BJ (cell line): Measurements from ENCODE around the gene FAM200B. TPM values are rescaled to one million over a fixed set of nuclear protein-coding genes. Genes with fewer than 3 reads are reported as not detected.

Source experiments
- CTCF ChIA-PET: fragments of 350-600 bp; formaldehyde crosslinking; extraction: SDS; loops from one replicate; lab custom pipeline; 2021; ENCODE audit warnings: antibody characterized with exemption, inconsistent platforms; lab: Yijun Ruan, JAX
- POLR2A ChIA-PET: fragments of 300-600 bp; sonication (Branson Sonifier 250); formaldehyde crosslinking; extraction: SDS; loops from one replicate; lab custom pipeline; 2021; ENCODE audit warnings: antibody characterized with exemption; lab: Charles Lee
- DNase-seq: peaks from one replicate; pipeline ENCODE4 v3.0.0-alpha.2; 2011; ENCODE audit warnings: low read depth
- H3K27me3 ChIP-seq: 2 replicates; pipeline ENCODE4 v1.6.0; 2011; ENCODE audit warnings: low read length; ENCODE audit not compliant: control insufficient read depth, insufficient read depth
- H3K36me3 ChIP-seq: 2 replicates; pipeline ENCODE4 v1.5.1; 2011; ENCODE audit warnings: low read length; ENCODE audit not compliant: control insufficient read depth, insufficient read depth
- H3K4me3 ChIP-seq: 2 replicates; pipeline ENCODE4 v1.5.1; 2011; ENCODE audit warnings: low read depth, mild to moderate bottlenecking, control low read depth, low read length
- CTCF ChIP-seq: IDR thresholded peaks from 2 replicates; pipeline ENCODE4 v1.5.1; 2011; ENCODE audit warnings: low read depth, mild to moderate bottlenecking, control low read depth, inconsistent platforms, low read length, moderate library complexity; ENCODE audit not compliant: insufficient read depth
- polyA minus RNA-seq: library from RNA; depleted of rRNA, polyadenylated mRNA; stranded (reverse); fragments of >200 nt; gene quantifications from 2 replicates; pipeline ENCODE4 v1.2.3, GENCODE V29; 2011; rRNA and poly(A)+ RNA removed
- polyA plus RNA-seq: library from polyadenylated mRNA; depleted of rRNA; stranded (reverse); fragments of >200 nt; gene quantifications from 2 replicates; pipeline ENCODE4 v1.2.3, GENCODE V29; 2011; rRNA removed

FAM200B gene
- polyA plus RNA-seq = 19.5 and 29.0 TPM in 2 replicates
- polyA minus RNA-seq = 2.6 and 3.9 TPM in 2 replicates

- ChIA-PET CTCF (interaction anchor here (0.9 to 1.3 kb wide), 3 partner anchors 14 to 201 kb away, joined by 3 to 4 read pairs (median 3); no protein-coding TSS in a partner anchor), POLR2A (interaction anchor here (0.6 kb wide), 1 partner anchor 194 kb away, joined by 3 read pairs; no protein-coding TSS in a partner anchor)
- peak within 1 kb of the TSS; percentile 56 for H3K4me3 ChIP-seq
- no peaks in the 10 kb centered on the region for H3K36me3 ChIP-seq
- TF ChIP-seq CTCF = 0 out of 2 replicates have a peak, but pooled peaks have one; percentile 17
- DNase-seq = peak; percentile 93
- H3K27me3 ChIP-seq = no peaks in the 10 kb centered on the region
These were observed at the start of gene FAM200B for GRCh38 chr4:15681372-15682241. TSS of gene FAM200B (plus strand) at chr4:15681827. CDS start at chr4:15686978, 5,151 bp downstream.

- ChIA-PET POLR2A (no interaction called here), CTCF (interaction anchor here (0.7 to 0.9 kb wide), 2 partner anchors 9 to 19 kb away, joined by 3 read pairs; partner anchors contain the start of gene FBXL5)
These were observed 44.8 kb upstream of the FAM200B start for GRCh38 chr4:15636818-15637217.

GRCh38 chr4:15638418-15638817 lies 43.2 kb upstream of the FAM200B start:
- POLR2A ChIA-PET = no interaction called here
- no peak overlapping the region for H3K4me3 ChIP-seq
- no peaks in the 10 kb centered on the region for H3K27me3 ChIP-seq
- no peak for DNase-seq
- no peak for TF ChIP-seq CTCF
- CTCF ChIA-PET = interaction anchor here (1.6 kb wide), 1 partner anchor 11 kb away, joined by 3 read pairs; no protein-coding TSS in a partner anchor
- H3K36me3 ChIP-seq = peaks cover 5% of the 10 kb centered on the region

More at GRCh38 chr4:15636818-15637217, 44.8 kb upstream of the FAM200B start:
- H3K36me3 ChIP-seq = peaks cover 5% of the 10 kb centered on the region
- H3K27me3 ChIP-seq = no peaks in the 10 kb centered on the region
- no peak overlapping the region for H3K4me3 ChIP-seq
- TF ChIP-seq CTCF = no peak
- DNase-seq = no peak

GRCh38 chr4:15648600-15648999 lies 33.0 kb upstream of the FAM200B start:
- CTCF ChIA-PET = interaction anchor here (1.2 kb wide), 1 partner anchor 417 kb away, joined by 4 read pairs; no protein-coding TSS in a partner anchor
- DNase-seq = no peak
- no peak for TF ChIP-seq CTCF
- no peaks in the 10 kb centered on the region for H3K27me3 ChIP-seq
- H3K36me3 ChIP-seq = no peaks in the 10 kb centered on the region
- H3K4me3 ChIP-seq = no peak overlapping the region
- POLR2A ChIA-PET = no interaction called here
